Heart right ventricle (tissue), 16 donors: ENCODE measurements around the gene GFOD1. TPM values are rescaled to one million over a fixed set of nuclear protein-coding genes. Genes with fewer than 3 reads are reported as not detected.
A peak's percentile ranks its signal among the peaks of the same experiment; 100 is the strongest.

Source experiments
- ATAC-seq, 8 donors: fragments of 200-7000 bp; cut with Tn5 transposase; one replicate each; pipeline ENCODE4 v1.9.1; 2020; ENCODE audit warnings: mild to moderate bottlenecking in 8 of 8, moderate library complexity in 8 of 8, moderate number of reproducible peaks in 1 of 8
- DNase-seq, 2 donors: peaks; one replicate each; pipeline ENCODE4 v3.0.0-alpha.2; 2020
- H3K27ac ChIP-seq, 10 donors: fragments of 200-600 bp; sonication (generic) in 2 of 10; one replicate each; pipeline versions ENCODE4 v1.5.0 to v1.8.0; 2020 to 2022; ENCODE audit warnings: mild to moderate bottlenecking in 3 of 10
- H3K27me3 ChIP-seq, 7 donors: fragments of 200-600 bp; one replicate each; pipeline ENCODE4 v1.8.0; 2021 to 2022; ENCODE audit warnings: mild to moderate bottlenecking in 2 of 7
- H3K36me3 ChIP-seq, 9 donors: fragments of 200-600 bp; sonication (generic) in 1 of 9; one replicate each; pipeline versions ENCODE4 v1.5.0 to v1.8.0; 2020 to 2022; ENCODE audit warnings: mild to moderate bottlenecking in 2 of 9
- H3K4me1 ChIP-seq, 9 donors: fragments of 200-600 bp; sonication (generic) in 1 of 9; one replicate each; pipeline versions ENCODE4 v1.5.0 to v1.8.0; 2020 to 2022; ENCODE audit warnings: mild to moderate bottlenecking in 4 of 9
- H3K4me3 ChIP-seq, 10 donors: fragments of 200-600 bp; sonication (generic) in 2 of 10; one replicate each; pipeline versions ENCODE4 v1.5.0 to v1.8.0; 2020 to 2022; ENCODE audit warnings: mild to moderate bottlenecking in 7 of 10, moderate library complexity in 2 of 10
- H3K9me3 ChIP-seq, 11 donors: fragments of 200-600 bp in 10 of 11; sonication (generic) in 2 of 11; one replicate each; pipeline versions ENCODE4 v1.5.0 to v1.8.0; 2013 to 2022; ENCODE audit warnings: mild to moderate bottlenecking in 2 of 11, control low read depth in 1 of 11, moderate library complexity in 1 of 11
- CTCF ChIP-seq, 9 donors: fragments of 200-600 bp; sonication (generic) in 2 of 9; IDR thresholded peaks; one replicate each; pipeline versions ENCODE4 v1.5.0 to v1.8.0; 2021 to 2022; ENCODE audit warnings: antibody characterized with exemption in 9 of 9, mild to moderate bottlenecking in 5 of 9, moderate library complexity in 1 of 9
- WGBS, 2 donors: extraction: QIAGEN DNeasy Blood & Tissue Kit; methylation state at CpG; one replicate each; pipeline ENCODE4 v1.1.7; 2013; ENCODE audit warnings: inconsistent platforms in 1 of 2; 5-methylcytosine and 5-hydroxymethylcytosine counted together
- intact Hi-C, 10 donors: fragments of 100-400 bp; cut with DNase I; formaldehyde crosslinking; loops; one replicate each; pipeline versions ENCODE4 v1.11.1 to v1.14.2; 2022
- polyA plus RNA-seq, 2 donors: library from polyadenylated mRNA; stranded (reverse); fragments of 200-250 nt; gene quantifications; one replicate each; pipeline ENCODE4 v1.2.3, GENCODE V29; 2013
- total RNA-seq, 10 donors: library from RNA; stranded (reverse); fragmentation: NEBNext Ultra II Directional in 3 of 10; extraction: Animal tissue kit (Norgen Biotek cat#: 25700) in 3 of 10; gene quantifications; one replicate each; pipeline versions ENCODE4 v1.2.1 to v1.2.4, GENCODE V29; 2021 to 2023
- donor health status: Arrhythmogenic right ventricular cardiomyopathy.
- donor health status: ischemic (EF 13 %, LVEDD 7.1; RV severe dilation, severe dysfunction).
- donor health status: healthy with polysubstance abuse.
- donor health status: DM: no; HTN: yes; CAD: no.
- donor health status: DM: no; HTN: no; CAD: no.
- donor health status: ischemic (EF 25% LVEDD 6.9; RV normal size, moderate dysfunction).
- donor health status: ischemic (EF 25% LVEDD 5.7; RV mildly dilated, moderate dysfunction).
- donor health status: healthy.
- donor health status: DM: yes; HTN: yes; CAD: no.
- donor health status: Ischemic cardiomyopathy.
- donor health status: ischemic (EF 35%, LVEDD 5.7; RV mildly dilated, moderate dysfunction).
- donor health status: nonischemic (EF 11% LVEDD 7.7; RV severe dilation, severe dysfunction).
- donor health status: DM: yes; HTN: yes; CAD: no.
- donor health status: PGD.
- donor health status: ischemic (EF 29% LVEDD 5.4; RV normal size, mild dysfunction).
- donor health status: nonischemic (EF 23%, LVEDD 6.1; RV moderate dilation, normal function).

Gene GFOD1
- total and polyA plus RNA-seq, 12 donors, result 13.8 to 96.5 (median 37.0) TPM

- no peak for TF ChIP-seq CTCF (IDR thresholded peaks at IDR 0.05)
- H3K27me3 ChIP-seq, result no peaks in the 10 kb centered on the region
- peaks cover 5 to 66% (median 49%) of the 10 kb centered on the region in 9 donors for H3K4me1 ChIP-seq
- 81 to 87% methylated on average over 4 of the region's 4 CpGs for WGBS, 2 donors
- intact Hi-C loops, result loop anchor here in 5 of 10 donors (2.0 to 5.0 kb wide), 4 partner anchors 40 to 191 kb away; partner anchors contain the start of gene GFOD1 (in 4 of the 5)
- H3K9me3 ChIP-seq, result no peaks in the 10 kb centered on the region
- DNase-seq, result no peak
- H3K36me3 ChIP-seq, result no peaks in the 10 kb centered on the region
- H3K27ac ChIP-seq, result peak overlapping the region in 9 of 10 donors; percentile 44 to 86 (median 81)
- no peak for ATAC-seq
- H3K4me3 ChIP-seq, result no peak overlapping the region
Measured at GRCh38 chr6:13527671-13528056, 40.3 kb upstream of the GFOD1 start.

- DNase-seq, result peak; percentile 31
- H3K4me1 ChIP-seq, result peaks cover 5 to 64% (median 49%) of the 10 kb centered on the region in 9 donors
Measured at GRCh38 chr6:13526727-13527670, 39.6 kb upstream of the GFOD1 start.

GRCh38 chr6:13526357-13526726 is 38.9 kb upstream of the GFOD1 start:
- WGBS, 2 donors, result 85 to 93% methylated on average over 1 of the region's 1 CpG
- intact Hi-C loops, result loop anchor here in 4 of 10 donors (2.0 to 5.0 kb wide), 3 partner anchors 39 to 114 kb away; partner anchors contain the start of gene GFOD1 (in 3 of the 4)
- no peak for DNase-seq
- ATAC-seq, result no peak
- H3K36me3 ChIP-seq, result no peaks in the 10 kb centered on the region
- H3K27me3 ChIP-seq, result no peaks in the 10 kb centered on the region
- H3K4me1 ChIP-seq, result peaks cover 5 to 60% (median 49%) of the 10 kb centered on the region in 9 donors
- peak overlapping the region; percentile 56 to 86 (median 80) for H3K27ac ChIP-seq
- no peak for TF ChIP-seq CTCF (IDR thresholded peaks at IDR 0.05)
- no peak overlapping the region for H3K4me3 ChIP-seq
- H3K9me3 ChIP-seq, result no peaks in the 10 kb centered on the region

More at GRCh38 chr6:13526727-13527670, 39.6 kb upstream of the GFOD1 start:
- H3K27ac ChIP-seq, result peak overlapping the region; percentile 56 to 86 (median 80)
- no peak for TF ChIP-seq CTCF (IDR thresholded peaks at IDR 0.05)
- intact Hi-C loops, result loop anchor here in 4 of 10 donors (2.0 to 5.0 kb wide), 3 partner anchors 40 to 115 kb away; partner anchors contain the start of gene GFOD1 (in 3 of the 4)
- no peaks in the 10 kb centered on the region for H3K9me3 ChIP-seq
- H3K36me3 ChIP-seq, result no peaks in the 10 kb centered on the region
- peak; percentile 44 to 84 (median 72) for ATAC-seq
- H3K4me3 ChIP-seq, result no peak overlapping the region
- no peaks in the 10 kb centered on the region for H3K27me3 ChIP-seq
- WGBS, 2 donors, result 56 to 57% methylated on average over 17 of the region's 17 CpGs

GRCh38 chr6:13524801-13525508 is 37.6 kb upstream of the GFOD1 start:
- TF ChIP-seq CTCF (IDR thresholded peaks at IDR 0.05), result no peak
- no peak for DNase-seq
- ATAC-seq, result no peak
- WGBS, 2 donors, result 95% methylated on average over 12 of the region's 12 CpGs
- Histone ChIP-seq H3K36me3 (no peaks in the 10 kb centered on the region), H3K4me3 (no peak overlapping the region), H3K4me1 (peaks cover 5 to 60% (median 49%) of the 10 kb centered on the region in 9 donors), H3K27me3 (no peaks in the 10 kb centered on the region), H3K27ac (peak overlapping the region in 4 of 10 donors; percentile 55 to 79 (median 66)), H3K9me3 (peaks cover 0 to under 1% (median 0%) of the 10 kb centered on the region in 11 donors)
- intact Hi-C loops, result loop anchor here in 3 of 10 donors (5.0 kb wide), 2 partner anchors 38 to 113 kb away; partner anchors contain the start of gene GFOD1 (in 2 of the 3)
